GM13976 (cell line): ENCODE results near the gene TECR.
A peak's percentile ranks its signal among the peaks of the same experiment; 100 is the strongest.
"Not testable (repeated sequence)": the region's sequence is repeated elsewhere in the genome, so short reads cannot be mapped to it uniquely, and the experiment has no call there.

Source experiments
- DNase-seq: peaks from one replicate; pipeline ENCODE4 v3.0.0; 2012; ENCODE audit warnings: low spot score
- CTCF ChIP-seq: IDR thresholded peaks from 2 replicates; pipeline ENCODE4 v1.5.1; 2012; ENCODE audit warnings: borderline replicate concordance, mild to moderate bottlenecking; ENCODE audit not compliant: insufficient read depth; ENCODE audit errors: extremely low read depth, missing control alignments, control extremely low read depth
- in situ Hi-C: fragments of 300-500 bp; cut with MboI; formaldehyde crosslinking; loops from one replicate; pipeline ENCODE4 v1.12.0; 2022; ENCODE audit warnings: low sequenced_read_pairs, mixed read lengths, inconsistent platforms; ENCODE audit not compliant: unreplicated experiment

TECR gene

GRCh38 chr19:14536926-14537692 lies 7.7 kb downstream of the TECR start:
- in situ Hi-C loops = no loop called here
- DNase-seq = peak; percentile 77
- no peak for TF ChIP-seq CTCF

- no peak for TF ChIP-seq CTCF
- in situ Hi-C loops = no loop called here
- no peak for DNase-seq
These were observed 11.5 kb downstream of the TECR start for GRCh38 chr19:14540741-14541525.

- DNase-seq, in situ Hi-C loops: not testable (repeated sequence)
These were observed 12.6 kb downstream of the TECR start for GRCh38 chr19:14541979-14542378.

- TF ChIP-seq CTCF = no peak
- DNase-seq = peak; percentile 24
- in situ Hi-C loops = no loop called here
These were observed 13.4 kb downstream of the TECR start for GRCh38 chr19:14542711-14543328.

GRCh38 chr19:14544047-14544446 lies 14.7 kb downstream of the TECR start:
- DNase-seq = peak; percentile 31
- in situ Hi-C loops = no loop called here
- TF ChIP-seq CTCF = no peak

- in situ Hi-C loops = no loop called here
- no peak for TF ChIP-seq CTCF
- DNase-seq = peak; percentile 11
These were observed 15.8 kb downstream of the TECR start for GRCh38 chr19:14544977-14545715.
